ENCODE data around the gene RFX4. TPM values are rescaled to one million over a fixed set of nuclear protein-coding genes. Genes with fewer than 3 reads are reported as not detected.

Gene RFX4
- total RNA-seq, 2 donors from 2014 or later = 10.6 TPM; not detected in 1

DNA sequence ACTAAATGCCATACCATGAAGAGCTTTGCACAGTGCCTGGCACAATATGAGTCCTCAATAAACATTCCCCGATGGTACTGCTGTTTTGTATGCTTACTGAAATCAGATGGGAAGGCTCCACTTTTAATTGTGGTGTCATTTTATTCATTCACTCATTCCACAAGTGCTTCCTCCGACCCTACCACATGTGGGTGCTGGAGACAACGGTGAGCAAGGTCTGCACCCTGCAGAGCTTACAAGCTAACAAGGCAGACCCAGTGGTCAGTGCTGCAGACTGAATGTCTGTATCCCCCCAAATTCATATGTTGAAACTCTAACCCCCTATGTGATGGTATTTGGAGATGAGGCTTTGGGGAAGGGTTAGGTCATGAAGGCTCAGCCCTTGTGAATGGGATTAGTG is 48.3 kb downstream of the RFX4 start:
- Histone ChIP-seq H3K27ac (no peak overlapping the region), H3K9me3 (no peaks in the 10 kb centered on the region), H3K4me3 (no peak overlapping the region), H3K4me1 (replicated peaks) (no peaks in the 10 kb centered on the region), H3K36me3 (no peaks in the 10 kb centered on the region), H3K27me3 (replicated peaks; ENCODE audit: insufficient read depth) (no peaks in the 10 kb centered on the region)
- TF ChIP-seq POLR2AphosphoS5 (IDR thresholded peaks at IDR 0.05) (no peak), POLR2A (IDR thresholded peaks at IDR 0.05) (no peak)
- TF ChIP-seq, protein P1, sequence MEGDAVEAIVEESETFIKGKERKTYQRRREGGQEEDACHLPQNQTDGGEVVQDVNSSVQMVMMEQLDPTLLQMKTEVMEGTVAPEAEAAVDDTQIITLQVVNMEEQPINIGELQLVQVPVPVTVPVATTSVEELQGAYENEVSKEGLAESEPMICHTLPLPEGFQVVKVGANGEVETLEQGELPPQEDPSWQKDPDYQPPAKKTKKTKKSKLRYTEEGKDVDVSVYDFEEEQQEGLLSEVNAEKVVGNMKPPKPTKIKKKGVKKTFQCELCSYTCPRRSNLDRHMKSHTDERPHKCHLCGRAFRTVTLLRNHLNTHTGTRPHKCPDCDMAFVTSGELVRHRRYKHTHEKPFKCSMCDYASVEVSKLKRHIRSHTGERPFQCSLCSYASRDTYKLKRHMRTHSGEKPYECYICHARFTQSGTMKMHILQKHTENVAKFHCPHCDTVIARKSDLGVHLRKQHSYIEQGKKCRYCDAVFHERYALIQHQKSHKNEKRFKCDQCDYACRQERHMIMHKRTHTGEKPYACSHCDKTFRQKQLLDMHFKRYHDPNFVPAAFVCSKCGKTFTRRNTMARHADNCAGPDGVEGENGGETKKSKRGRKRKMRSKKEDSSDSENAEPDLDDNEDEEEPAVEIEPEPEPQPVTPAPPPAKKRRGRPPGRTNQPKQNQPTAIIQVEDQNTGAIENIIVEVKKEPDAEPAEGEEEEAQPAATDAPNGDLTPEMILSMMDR (IDR thresholded peaks at IDR 0.05) = no peak
- intact Hi-C loops (cut with DNase I) = no loop called here
- 67% methylated on average over 3 of the region's 3 CpGs for WGBS
- no peak for DNase-seq (ENCODE audit: low spot score)

DNA sequence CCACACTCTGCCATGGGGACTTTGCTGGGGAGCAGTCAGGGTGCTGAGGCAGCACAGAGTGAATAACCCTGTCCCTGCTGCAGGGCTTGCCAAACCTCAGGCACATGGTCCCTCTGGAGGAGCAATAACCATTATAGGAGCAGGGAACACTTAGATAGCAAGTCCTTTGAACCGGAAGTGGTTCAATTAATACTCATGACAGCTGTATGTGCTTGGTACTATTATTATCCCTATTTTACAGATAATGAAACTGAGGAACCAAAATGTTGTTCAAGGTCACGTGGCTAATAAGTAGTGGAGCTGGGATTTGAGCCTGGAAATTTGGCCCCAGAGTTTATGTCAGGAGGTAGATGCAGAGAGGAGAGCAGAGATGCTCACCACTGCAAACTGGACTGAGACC is 49.0 kb downstream of the RFX4 start:
- H3K4me1 ChIP-seq (replicated peaks) = no peaks in the 10 kb centered on the region
- H3K9me3 ChIP-seq = no peaks in the 10 kb centered on the region
- no peaks in the 10 kb centered on the region for H3K36me3 ChIP-seq
- 76% methylated on average over 2 of the region's 2 CpGs for WGBS
- H3K27me3 ChIP-seq (replicated peaks; ENCODE audit: insufficient read depth) = no peaks in the 10 kb centered on the region
- TF ChIP-seq, protein P1 (IDR thresholded peaks at IDR 0.05) = no peak
- no peak for TF ChIP-seq POLR2AphosphoS5 (IDR thresholded peaks at IDR 0.05)
- TF ChIP-seq POLR2A (IDR thresholded peaks at IDR 0.05) = no peak
- no peak overlapping the region for H3K27ac ChIP-seq
- intact Hi-C loops (cut with DNase I) = no loop called here
- no peak for DNase-seq (ENCODE audit: low spot score)
- no peak overlapping the region for H3K4me3 ChIP-seq

GRCh38 chr12:106632797-106633450 is 50.1 kb downstream of the RFX4 start:
- no peaks in the 10 kb centered on the region for H3K9me3 ChIP-seq
- H3K36me3 ChIP-seq = no peaks in the 10 kb centered on the region
- intact Hi-C loops (cut with DNase I) = no loop called here
- WGBS = 71% methylated on average over 7 of the region's 7 CpGs
- TF ChIP-seq POLR2AphosphoS5 (IDR thresholded peaks at IDR 0.05) = no peak
- TF ChIP-seq, protein P1 (IDR thresholded peaks at IDR 0.05) = no peak
- no peak for TF ChIP-seq POLR2A (IDR thresholded peaks at IDR 0.05)
- DNase-seq (ENCODE audit: low spot score) = no peak
- H3K4me3 ChIP-seq = no peak overlapping the region
- H3K4me1 ChIP-seq (replicated peaks) = no peaks in the 10 kb centered on the region
- H3K27ac ChIP-seq = no peak overlapping the region
- no peaks in the 10 kb centered on the region for H3K27me3 ChIP-seq (replicated peaks; ENCODE audit: insufficient read depth)

DNA sequence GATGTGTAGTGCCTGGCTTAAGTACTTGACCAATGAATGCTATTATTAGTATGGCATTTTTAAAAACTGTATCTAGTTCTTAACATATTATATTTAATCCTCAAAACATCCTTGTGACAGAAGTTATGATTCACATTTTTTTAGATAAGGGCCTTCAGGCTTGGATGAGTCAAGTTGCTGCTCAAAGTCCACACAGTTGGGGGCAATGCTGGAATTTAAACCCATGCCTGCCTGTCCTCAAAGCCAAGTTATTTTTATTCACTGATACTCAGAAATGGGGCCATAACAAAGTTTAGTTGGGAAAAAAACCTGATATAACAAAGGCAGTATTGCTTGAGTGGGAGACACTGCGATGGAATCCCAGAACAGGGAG is 50.6 kb downstream of the RFX4 start:
- intact Hi-C loops (cut with DNase I) = no loop called here
- TF ChIP-seq POLR2A (IDR thresholded peaks at IDR 0.05) (no peak), POLR2AphosphoS5 (IDR thresholded peaks at IDR 0.05) (no peak)
- TF ChIP-seq, protein P1 (IDR thresholded peaks at IDR 0.05) = no peak

GRCh38 chr12:106634206-106634605 is 51.4 kb downstream of the RFX4 start:
- WGBS = 79% methylated on average over 7 of the region's 7 CpGs
- intact Hi-C loops (cut with DNase I) = no loop called here
- no peak for DNase-seq (ENCODE audit: low spot score)
- H3K9me3 ChIP-seq = no peaks in the 10 kb centered on the region
- no peak overlapping the region for H3K4me3 ChIP-seq
- H3K27me3 ChIP-seq (replicated peaks; ENCODE audit: insufficient read depth) = no peaks in the 10 kb centered on the region
- H3K27ac ChIP-seq = no peak overlapping the region
- no peaks in the 10 kb centered on the region for H3K36me3 ChIP-seq
- H3K4me1 ChIP-seq (replicated peaks) = no peaks in the 10 kb centered on the region
- TF ChIP-seq POLR2AphosphoS5 (IDR thresholded peaks at IDR 0.05) = no peak
- TF ChIP-seq, protein P1 (IDR thresholded peaks at IDR 0.05) = no peak
- TF ChIP-seq POLR2A (IDR thresholded peaks at IDR 0.05) = no peak

More for the DNA sequence above, 50.6 kb downstream of the RFX4 start:
- Histone ChIP-seq H3K36me3 (no peaks in the 10 kb centered on the region), H3K9me3 (no peaks in the 10 kb centered on the region), H3K4me1 (replicated peaks) (no peaks in the 10 kb centered on the region), H3K4me3 (no peak overlapping the region), H3K27me3 (replicated peaks; ENCODE audit: insufficient read depth) (no peaks in the 10 kb centered on the region), H3K27ac (no peak overlapping the region)
- 93% methylated on average over 1 of the region's 1 CpG for WGBS
- no peak for DNase-seq (ENCODE audit: low spot score)
